WTC11 (cell line): ENCODE data around the gene PPID. TPM values are rescaled to one million over a fixed set of nuclear protein-coding genes. Genes with fewer than 3 reads are reported as not detected.

Experiments
- ATAC-seq: fragments of 200-7000 bp; cut with Tn5 transposase; 2 replicates; pipeline ENCODE4 v1.10.0; 2021; ENCODE audit warnings: mild to moderate bottlenecking, moderate library complexity
- CTCF ChIA-PET: fragments of 300-600 bp; sonication (Branson Sonifier 250); formaldehyde crosslinking; loops from one replicate; lab custom pipeline; 2021; ENCODE audit warnings: antibody characterized with exemption; lab: Charles Lee
- POLR2A ChIA-PET: fragments of 350-600 bp; sonication (Branson Sonifier 250); formaldehyde crosslinking; loops from one replicate; lab custom pipeline; 2021; ENCODE audit warnings: antibody characterized with exemption; lab: Charles Lee
- DNase-seq: peaks from one replicate; pipeline ENCODE4 v3.0.0; 2021; ENCODE audit warnings: low spot score
- H3K27ac Mint-ChIP-seq: 2 replicates; pipeline ENCODE4 v1.8.0; 2021; ENCODE audit warnings: mixed read lengths
- H3K27me3 Mint-ChIP-seq: 2 replicates; pipeline ENCODE4 v1.8.0; 2021; ENCODE audit warnings: low read depth, mild to moderate bottlenecking, moderate library complexity, mixed read lengths
- H3K36me3 Mint-ChIP-seq: 2 replicates; pipeline ENCODE4 v1.8.0; 2021; ENCODE audit warnings: mixed read lengths
- H3K4me1 Mint-ChIP-seq: 2 replicates; pipeline ENCODE4 v1.8.0; 2022; ENCODE audit warnings: mixed read lengths
- H3K4me3 Mint-ChIP-seq: 2 replicates; pipeline ENCODE4 v1.8.0; 2021; ENCODE audit warnings: mild to moderate bottlenecking, moderate library complexity, mixed read lengths
- H3K9me3 Mint-ChIP-seq: 2 replicates; pipeline ENCODE4 v1.8.0; 2021; ENCODE audit warnings: mixed read lengths
- CREB1 ChIP-seq: sonication (generic); formaldehyde crosslinking; IDR thresholded peaks from 2 replicates; pipeline ENCODE4 v1.8.0; 2023; ENCODE audit warnings: mild to moderate bottlenecking, missing genetic modification reagents
- EMX1 ChIP-seq: fragments of 250-450 bp; sonication (Bioruptor Pico); IDR thresholded peaks from 2 replicates; pipeline ENCODE4 v1.8.0; 2021; ENCODE audit warnings: mild to moderate bottlenecking
- GRHL2 ChIP-seq: fragments of 250-450 bp; sonication (Bioruptor Pico); IDR thresholded peaks from 2 replicates; pipeline ENCODE4 v1.8.0; 2022; ENCODE audit warnings: mild to moderate bottlenecking, moderate library complexity; ENCODE audit not compliant: insufficient replicate concordance, severe bottlenecking
- JUN ChIP-seq: sonication (generic); formaldehyde crosslinking; IDR thresholded peaks from 2 replicates; pipeline ENCODE4 v1.8.0; 2023; ENCODE audit warnings: mild to moderate bottlenecking, missing genetic modification reagents
- MXD4 ChIP-seq: fragments of 250-450 bp; sonication (Bioruptor Pico); IDR thresholded peaks from 2 replicates; pipeline ENCODE4 v1.8.0; 2021; ENCODE audit warnings: mild to moderate bottlenecking, moderate library complexity, borderline replicate concordance
- NR3C1 ChIP-seq: sonication (generic); formaldehyde crosslinking; conservative IDR thresholded peaks from 2 replicates; pipeline ENCODE4 v1.8.1; 2023; ENCODE audit warnings: low read depth, mild to moderate bottlenecking, missing genetic modification reagents
- SP1 ChIP-seq: sonication (generic); formaldehyde crosslinking; conservative IDR thresholded peaks from 2 replicates; pipeline ENCODE4 v1.8.1; 2022; ENCODE audit warnings: missing genetic modification reagents
- TEAD1 ChIP-seq: sonication (generic); formaldehyde crosslinking; IDR thresholded peaks from 2 replicates; pipeline ENCODE4 v1.8.0; 2022; ENCODE audit warnings: mild to moderate bottlenecking, missing genetic modification reagents
- ZBTB21 ChIP-seq: sonication (generic); formaldehyde crosslinking; IDR thresholded peaks from 2 replicates; pipeline ENCODE4 v1.8.1; 2023; ENCODE audit warnings: mild to moderate bottlenecking, missing genetic modification reagents, borderline replicate concordance
- ZNF219 ChIP-seq: sonication (generic); formaldehyde crosslinking; IDR thresholded peaks from 2 replicates; pipeline ENCODE4 v1.8.0; 2023; ENCODE audit warnings: missing genetic modification reagents, mild to moderate bottlenecking, borderline replicate concordance
- ZNF317 ChIP-seq: sonication (generic); formaldehyde crosslinking; IDR thresholded peaks from 2 replicates; pipeline ENCODE4 v1.8.1; 2023; ENCODE audit warnings: low read depth, mild to moderate bottlenecking, moderate library complexity, missing genetic modification reagents, borderline replicate concordance
- total RNA-seq: library from RNA; stranded (reverse); gene quantifications from 3 replicates; pipeline ENCODE4 v1.2.3, GENCODE V29; 2021
- TF ChIP-seq, protein P1 (sequence below): sonication (generic); formaldehyde crosslinking; IDR thresholded peaks from 2 replicates; pipeline ENCODE4 v1.8.1; 2022; ENCODE audit warnings: missing genetic modification reagents, borderline replicate concordance
- TF ChIP-seq, protein P2 (sequence below): fragments of 200-600 bp; IDR thresholded peaks from 2 replicates; pipeline ENCODE4 v1.8.0; 2022; ENCODE audit warnings: antibody characterized with exemption
- TF ChIP-seq, protein P3 (sequence below): sonication (generic); formaldehyde crosslinking; IDR thresholded peaks from 2 replicates; pipeline ENCODE4 v1.8.0; 2022; ENCODE audit warnings: missing genetic modification reagents
- TF ChIP-seq, protein P4 (sequence below): fragments of 250-450 bp; sonication (Bioruptor Pico); IDR thresholded peaks from 2 replicates; pipeline ENCODE4 v1.9.0; 2021; ENCODE audit warnings: mild to moderate bottlenecking
- TF ChIP-seq, protein P5 (sequence below): sonication (generic); formaldehyde crosslinking; IDR thresholded peaks from 2 replicates; pipeline ENCODE4 v1.8.1; 2023; ENCODE audit warnings: mild to moderate bottlenecking, missing genetic modification reagents

PPID gene
- total RNA-seq, 1 experiment from 2014 or later, result 40.5 TPM

DNA sequence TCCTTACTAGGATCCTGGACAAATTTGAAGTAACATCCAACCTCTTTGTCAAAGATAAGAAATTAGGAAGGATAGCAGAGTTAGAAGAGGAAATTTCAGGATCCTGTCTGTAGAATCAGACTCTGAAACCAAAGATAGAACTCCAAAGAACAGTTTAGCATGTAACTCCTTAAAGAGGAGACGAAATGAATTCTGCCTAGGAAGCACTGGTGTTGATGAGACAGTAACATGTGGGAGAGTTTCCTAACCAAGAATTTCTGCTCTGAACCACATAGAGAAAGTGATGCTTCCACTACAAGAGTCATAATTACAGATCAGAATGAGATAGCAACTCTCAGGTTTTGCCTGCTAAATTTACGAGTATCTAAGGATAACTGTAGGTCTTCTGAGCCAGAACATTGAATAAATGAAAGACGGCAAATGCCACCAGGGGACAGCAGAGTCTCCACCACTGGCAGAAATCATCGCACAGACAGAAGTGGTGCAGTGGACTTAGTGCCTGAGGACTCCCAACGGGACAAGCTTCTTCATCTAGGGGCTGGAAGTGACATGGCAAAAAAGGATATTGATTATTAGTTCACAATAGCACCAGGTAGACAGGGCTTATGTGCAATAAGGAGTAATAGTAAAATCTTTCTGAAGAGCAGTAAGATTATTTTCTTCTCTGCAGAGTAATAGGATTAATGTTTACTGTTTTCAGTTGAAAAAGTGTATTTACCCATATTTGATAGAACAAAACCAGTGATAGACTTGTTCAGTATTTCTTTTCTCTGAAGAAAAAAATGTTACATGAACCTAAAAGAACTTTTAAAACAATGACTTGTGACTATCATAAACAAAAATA lies 6.7 kb upstream of the PPID start:
- ChIA-PET CTCF (interaction anchor here (0.6 to 1.0 kb wide), 4 partner anchors 53 to 159 kb away, joined by 3 to 6 read pairs (median 3); no protein-coding TSS in a partner anchor), POLR2A (no interaction called here)
- Mint-ChIP-seq H3K36me3 (no peaks in the 10 kb centered on the region), H3K27me3 (peaks cover 7% of the 10 kb centered on the region), H3K27ac (no peak overlapping the region), H3K4me1 (peaks cover 2% of the 10 kb centered on the region; the same call in 1 of the 2 replicates), H3K4me3 (no peak overlapping the region), H3K9me3 (no peaks in the 10 kb centered on the region)
- ATAC-seq (peak; percentile 95), DNase-seq (peak; percentile 51)
- TF ChIP-seq, protein P1, sequence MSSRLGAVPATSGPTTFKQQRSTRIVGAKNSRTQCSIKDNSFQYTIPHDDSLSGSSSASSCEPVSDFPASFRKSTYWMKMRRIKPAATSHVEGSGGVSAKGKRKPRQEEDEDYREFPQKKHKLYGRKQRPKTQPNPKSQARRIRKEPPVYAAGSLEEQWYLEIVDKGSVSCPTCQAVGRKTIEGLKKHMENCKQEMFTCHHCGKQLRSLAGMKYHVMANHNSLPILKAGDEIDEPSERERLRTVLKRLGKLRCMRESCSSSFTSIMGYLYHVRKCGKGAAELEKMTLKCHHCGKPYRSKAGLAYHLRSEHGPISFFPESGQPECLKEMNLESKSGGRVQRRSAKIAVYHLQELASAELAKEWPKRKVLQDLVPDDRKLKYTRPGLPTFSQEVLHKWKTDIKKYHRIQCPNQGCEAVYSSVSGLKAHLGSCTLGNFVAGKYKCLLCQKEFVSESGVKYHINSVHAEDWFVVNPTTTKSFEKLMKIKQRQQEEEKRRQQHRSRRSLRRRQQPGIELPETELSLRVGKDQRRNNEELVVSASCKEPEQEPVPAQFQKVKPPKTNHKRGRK (CRISPR knock-in tag), result no peak
- TF ChIP-seq GRHL2 (CRISPR knock-in tag) (no peak), ZBTB21 (CRISPR knock-in tag) (no peak), EMX1 (CRISPR knock-in tag) (no peak)
- TF ChIP-seq, protein P2, sequence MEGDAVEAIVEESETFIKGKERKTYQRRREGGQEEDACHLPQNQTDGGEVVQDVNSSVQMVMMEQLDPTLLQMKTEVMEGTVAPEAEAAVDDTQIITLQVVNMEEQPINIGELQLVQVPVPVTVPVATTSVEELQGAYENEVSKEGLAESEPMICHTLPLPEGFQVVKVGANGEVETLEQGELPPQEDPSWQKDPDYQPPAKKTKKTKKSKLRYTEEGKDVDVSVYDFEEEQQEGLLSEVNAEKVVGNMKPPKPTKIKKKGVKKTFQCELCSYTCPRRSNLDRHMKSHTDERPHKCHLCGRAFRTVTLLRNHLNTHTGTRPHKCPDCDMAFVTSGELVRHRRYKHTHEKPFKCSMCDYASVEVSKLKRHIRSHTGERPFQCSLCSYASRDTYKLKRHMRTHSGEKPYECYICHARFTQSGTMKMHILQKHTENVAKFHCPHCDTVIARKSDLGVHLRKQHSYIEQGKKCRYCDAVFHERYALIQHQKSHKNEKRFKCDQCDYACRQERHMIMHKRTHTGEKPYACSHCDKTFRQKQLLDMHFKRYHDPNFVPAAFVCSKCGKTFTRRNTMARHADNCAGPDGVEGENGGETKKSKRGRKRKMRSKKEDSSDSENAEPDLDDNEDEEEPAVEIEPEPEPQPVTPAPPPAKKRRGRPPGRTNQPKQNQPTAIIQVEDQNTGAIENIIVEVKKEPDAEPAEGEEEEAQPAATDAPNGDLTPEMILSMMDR, result 0 out of 2 replicates have a peak, but pooled peaks have one; percentile 33
- TF ChIP-seq, protein P3, sequence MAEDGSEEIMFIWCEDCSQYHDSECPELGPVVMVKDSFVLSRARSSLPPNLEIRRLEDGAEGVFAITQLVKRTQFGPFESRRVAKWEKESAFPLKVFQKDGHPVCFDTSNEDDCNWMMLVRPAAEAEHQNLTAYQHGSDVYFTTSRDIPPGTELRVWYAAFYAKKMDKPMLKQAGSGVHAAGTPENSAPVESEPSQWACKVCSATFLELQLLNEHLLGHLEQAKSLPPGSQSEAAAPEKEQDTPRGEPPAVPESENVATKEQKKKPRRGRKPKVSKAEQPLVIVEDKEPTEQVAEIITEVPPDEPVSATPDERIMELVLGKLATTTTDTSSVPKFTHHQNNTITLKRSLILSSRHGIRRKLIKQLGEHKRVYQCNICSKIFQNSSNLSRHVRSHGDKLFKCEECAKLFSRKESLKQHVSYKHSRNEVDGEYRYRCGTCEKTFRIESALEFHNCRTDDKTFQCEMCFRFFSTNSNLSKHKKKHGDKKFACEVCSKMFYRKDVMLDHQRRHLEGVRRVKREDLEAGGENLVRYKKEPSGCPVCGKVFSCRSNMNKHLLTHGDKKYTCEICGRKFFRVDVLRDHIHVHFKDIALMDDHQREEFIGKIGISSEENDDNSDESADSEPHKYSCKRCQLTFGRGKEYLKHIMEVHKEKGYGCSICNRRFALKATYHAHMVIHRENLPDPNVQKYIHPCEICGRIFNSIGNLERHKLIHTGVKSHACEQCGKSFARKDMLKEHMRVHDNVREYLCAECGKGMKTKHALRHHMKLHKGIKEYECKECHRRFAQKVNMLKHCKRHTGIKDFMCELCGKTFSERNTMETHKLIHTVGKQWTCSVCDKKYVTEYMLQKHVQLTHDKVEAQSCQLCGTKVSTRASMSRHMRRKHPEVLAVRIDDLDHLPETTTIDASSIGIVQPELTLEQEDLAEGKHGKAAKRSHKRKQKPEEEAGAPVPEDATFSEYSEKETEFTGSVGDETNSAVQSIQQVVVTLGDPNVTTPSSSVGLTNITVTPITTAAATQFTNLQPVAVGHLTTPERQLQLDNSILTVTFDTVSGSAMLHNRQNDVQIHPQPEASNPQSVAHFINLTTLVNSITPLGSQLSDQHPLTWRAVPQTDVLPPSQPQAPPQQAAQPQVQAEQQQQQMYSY, result no peak

DNA sequence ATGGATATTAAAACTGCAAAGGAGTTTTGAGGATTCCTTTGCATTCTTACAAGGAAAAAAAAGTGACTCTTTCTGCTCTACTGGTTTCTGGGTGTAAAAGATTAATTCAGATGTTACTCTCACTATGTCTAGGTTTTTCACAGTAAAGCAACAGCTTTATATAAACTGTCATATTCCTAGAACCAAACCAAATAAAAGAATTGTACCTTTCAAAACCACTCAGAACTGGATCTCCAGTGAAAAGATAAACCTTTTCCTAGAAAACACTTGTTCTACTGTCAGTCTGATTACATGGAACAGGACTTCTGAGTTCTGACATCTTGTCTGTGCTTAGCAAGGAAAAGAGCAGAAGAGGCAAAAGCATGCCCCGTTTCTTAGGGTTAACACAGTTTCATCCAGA lies 5.0 kb upstream of the PPID start:
- DNase-seq, result no peak
- H3K4me1 Mint-ChIP-seq, result peaks cover 7% of the 10 kb centered on the region
- H3K27ac Mint-ChIP-seq, result no peak overlapping the region
- ChIA-PET CTCF (no interaction called here), POLR2A (no interaction called here)
- peaks cover 7% of the 10 kb centered on the region for H3K27me3 Mint-ChIP-seq
- ATAC-seq, result no peak
- H3K36me3 Mint-ChIP-seq, result no peaks in the 10 kb centered on the region
- no peaks in the 10 kb centered on the region for H3K9me3 Mint-ChIP-seq
- no peak overlapping the region for H3K4me3 Mint-ChIP-seq
- TF ChIP-seq, protein P4, sequence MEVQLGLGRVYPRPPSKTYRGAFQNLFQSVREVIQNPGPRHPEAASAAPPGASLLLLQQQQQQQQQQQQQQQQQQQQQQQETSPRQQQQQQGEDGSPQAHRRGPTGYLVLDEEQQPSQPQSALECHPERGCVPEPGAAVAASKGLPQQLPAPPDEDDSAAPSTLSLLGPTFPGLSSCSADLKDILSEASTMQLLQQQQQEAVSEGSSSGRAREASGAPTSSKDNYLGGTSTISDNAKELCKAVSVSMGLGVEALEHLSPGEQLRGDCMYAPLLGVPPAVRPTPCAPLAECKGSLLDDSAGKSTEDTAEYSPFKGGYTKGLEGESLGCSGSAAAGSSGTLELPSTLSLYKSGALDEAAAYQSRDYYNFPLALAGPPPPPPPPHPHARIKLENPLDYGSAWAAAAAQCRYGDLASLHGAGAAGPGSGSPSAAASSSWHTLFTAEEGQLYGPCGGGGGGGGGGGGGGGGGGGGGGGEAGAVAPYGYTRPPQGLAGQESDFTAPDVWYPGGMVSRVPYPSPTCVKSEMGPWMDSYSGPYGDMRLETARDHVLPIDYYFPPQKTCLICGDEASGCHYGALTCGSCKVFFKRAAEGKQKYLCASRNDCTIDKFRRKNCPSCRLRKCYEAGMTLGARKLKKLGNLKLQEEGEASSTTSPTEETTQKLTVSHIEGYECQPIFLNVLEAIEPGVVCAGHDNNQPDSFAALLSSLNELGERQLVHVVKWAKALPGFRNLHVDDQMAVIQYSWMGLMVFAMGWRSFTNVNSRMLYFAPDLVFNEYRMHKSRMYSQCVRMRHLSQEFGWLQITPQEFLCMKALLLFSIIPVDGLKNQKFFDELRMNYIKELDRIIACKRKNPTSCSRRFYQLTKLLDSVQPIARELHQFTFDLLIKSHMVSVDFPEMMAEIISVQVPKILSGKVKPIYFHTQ (CRISPR knock-in tag), result no peak
- no peak for TF ChIP-seq CREB1
- no peak for TF ChIP-seq SP1 (CRISPR knock-in tag)
- TF ChIP-seq, protein P5, sequence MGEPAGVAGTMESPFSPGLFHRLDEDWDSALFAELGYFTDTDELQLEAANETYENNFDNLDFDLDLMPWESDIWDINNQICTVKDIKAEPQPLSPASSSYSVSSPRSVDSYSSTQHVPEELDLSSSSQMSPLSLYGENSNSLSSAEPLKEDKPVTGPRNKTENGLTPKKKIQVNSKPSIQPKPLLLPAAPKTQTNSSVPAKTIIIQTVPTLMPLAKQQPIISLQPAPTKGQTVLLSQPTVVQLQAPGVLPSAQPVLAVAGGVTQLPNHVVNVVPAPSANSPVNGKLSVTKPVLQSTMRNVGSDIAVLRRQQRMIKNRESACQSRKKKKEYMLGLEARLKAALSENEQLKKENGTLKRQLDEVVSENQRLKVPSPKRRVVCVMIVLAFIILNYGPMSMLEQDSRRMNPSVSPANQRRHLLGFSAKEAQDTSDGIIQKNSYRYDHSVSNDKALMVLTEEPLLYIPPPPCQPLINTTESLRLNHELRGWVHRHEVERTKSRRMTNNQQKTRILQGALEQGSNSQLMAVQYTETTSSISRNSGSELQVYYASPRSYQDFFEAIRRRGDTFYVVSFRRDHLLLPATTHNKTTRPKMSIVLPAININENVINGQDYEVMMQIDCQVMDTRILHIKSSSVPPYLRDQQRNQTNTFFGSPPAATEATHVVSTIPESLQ (CRISPR knock-in tag), result no peak
- TF ChIP-seq, protein P2, result no peak
- TF ChIP-seq MXD4 (CRISPR knock-in tag), result no peak
- TF ChIP-seq NR3C1, result no peak
- no peak for TF ChIP-seq ZNF219 (CRISPR knock-in tag)
- no peak for TF ChIP-seq JUN (CRISPR knock-in tag)
- no peak for TF ChIP-seq ZNF317
- TF ChIP-seq TEAD1 (CRISPR knock-in tag), result no peak
